HepG2 (cell line): Measurements from ENCODE around the gene PALM2AKAP2. TPM values are rescaled to one million over a fixed set of nuclear protein-coding genes. Genes with fewer than 3 reads are reported as not detected.

Source experiments
- ATAC-seq: fragments of 200-7000 bp; cut with Tn5 transposase; 3 replicates; pipeline ENCODE4 v1.9.1; 2020; ENCODE audit warnings: mild to moderate bottlenecking, moderate library complexity
- BruUV-seq: library from RNA; stranded (reverse); fragments of 400-500 nt; replicated peaks from 2 replicates; lab custom pipeline; 2021; lab: Mats Ljungman, UMichigan
- CTCF ChIA-PET: fragments of 300-600 bp; formaldehyde crosslinking; extraction: SDS; loops from one replicate; lab custom pipeline; 2021; ENCODE audit warnings: low total read pairs, inconsistent platforms, low intra/inter-chr PET ratio; lab: Yijun Ruan, JAX
- POLR2A ChIA-PET: fragments of 350-600 bp; sonication (Branson Sonifier 250); formaldehyde crosslinking; loops from one replicate; lab custom pipeline; 2020; ENCODE audit warnings: antibody characterized with exemption, inconsistent platforms; lab: Yijun Ruan, JAX
- DNase-seq: peaks from one replicate; pipeline ENCODE4 v3.0.0-alpha.2; 2015; ENCODE audit warnings: low spot score
- FAIRE-seq: peaks from 3 replicates; lab custom pipeline; 2011; peaks lifted over from hg19 to GRCh38; lab: Jason Lieb, UNC
- H2AFZ ChIP-seq: one replicate; pipeline ENCODE4 v1.6.1; 2011; ENCODE audit warnings: low read length, inconsistent platforms
- H3K27ac ChIP-seq: fragments of 300-600 bp; 3 replicates; pipeline ENCODE4 v1.8.0; 2011; ENCODE audit warnings: mixed run types, mild to moderate bottlenecking, mixed read lengths, low read length, inconsistent platforms; ENCODE audit not compliant: insufficient read depth; ENCODE audit errors: extremely low read length
- H3K27me3 ChIP-seq, 2 experiments: fragments of 200-600 bp in 1 of 2; 2 replicates in 1 of 2; 3 replicates in 1 of 2; pipeline versions ENCODE4 v1.6.0 to v1.8.0; 2011; ENCODE audit warnings: low read length in 2 of 2, mild to moderate bottlenecking in 2 of 2, moderate library complexity in 2 of 2, inconsistent platforms in 1 of 2; ENCODE audit not compliant: insufficient read depth in 2 of 2, control insufficient read depth in 1 of 2
- H3K36me3 ChIP-seq, 2 experiments: fragments of 200-600 bp in 1 of 2; replicated peaks in 1 of 2; 2 replicates in 1 of 2; 3 replicates in 1 of 2; pipeline versions ENCODE4 v1.5.1 to v1.8.0; 2011; ENCODE audit warnings: low read length in 2 of 2, inconsistent platforms in 1 of 2; ENCODE audit not compliant: insufficient read depth in 2 of 2, control insufficient read depth in 1 of 2
- H3K4me1 ChIP-seq: 2 replicates; pipeline ENCODE4 v1.5.1; 2012; ENCODE audit warnings: low read length, inconsistent platforms; ENCODE audit not compliant: insufficient read depth
- H3K4me2 ChIP-seq: 2 replicates; pipeline ENCODE4 v1.6.0; 2011; ENCODE audit warnings: low read depth, low read length, inconsistent platforms
- H3K4me3 ChIP-seq, 3 experiments: fragments of 200-600 bp in 1 of 3; sonication (generic), shearing (Covaris generic) in 1 of 3; replicated peaks in 1 of 3; 2 replicates each; pipeline ENCODE4 v1.5.1; 2011 to 2016; ENCODE audit warnings: low read length in 3 of 3, inconsistent platforms in 2 of 3, low read depth in 2 of 3, mild to moderate bottlenecking in 2 of 3, control low read depth in 1 of 3, mixed read lengths in 1 of 3; ENCODE audit not compliant: insufficient read depth in 1 of 3
- H3K79me2 ChIP-seq: one replicate; pipeline ENCODE4 v1.6.1; 2011; ENCODE audit warnings: low read length, inconsistent platforms; ENCODE audit not compliant: insufficient read depth
- H3K9ac ChIP-seq: 2 replicates; pipeline ENCODE4 v1.6.0; 2011; ENCODE audit warnings: mild to moderate bottlenecking, low read depth, low read length, inconsistent platforms; ENCODE audit not compliant: insufficient read depth
- H3K9me3 ChIP-seq: 2 replicates; pipeline ENCODE4 v1.5.1; 2012; ENCODE audit warnings: mild to moderate bottlenecking, low read length
- H4K20me1 ChIP-seq: 2 replicates; pipeline ENCODE4 v1.6.0; 2011; ENCODE audit warnings: inconsistent platforms, mild to moderate bottlenecking, low read length, moderate library complexity; ENCODE audit not compliant: insufficient read depth
- ARID4A ChIP-seq: sonication (generic); formaldehyde crosslinking; IDR thresholded peaks from 2 replicates; pipeline ENCODE4 v1.5.0; 2020; ENCODE audit warnings: mild to moderate bottlenecking, missing genetic modification reagents, borderline replicate concordance
- DPF2 ChIP-seq: sonication (generic); formaldehyde crosslinking; IDR thresholded peaks from 2 replicates; pipeline ENCODE4 v1.4.0; 2020; ENCODE audit warnings: mild to moderate bottlenecking, low read depth, missing genetic modification reagents, borderline replicate concordance
- GZF1 ChIP-seq: sonication (generic); formaldehyde crosslinking; IDR thresholded peaks from 2 replicates; pipeline ENCODE4 v1.5.1; 2020; ENCODE audit warnings: mild to moderate bottlenecking, missing genetic modification reagents
- HNRNPK ChIP-seq: fragments of 200-400 bp; formaldehyde crosslinking; IDR thresholded peaks from 2 replicates; pipeline ENCODE4 v1.6.1; 2018; ENCODE audit warnings: low read length, low read depth, moderate library complexity, mild to moderate bottlenecking; ENCODE audit not compliant: poor library complexity, severe bottlenecking
- MIER3 ChIP-seq: IDR thresholded peaks from 2 replicates; pipeline ENCODE4 v1.6.1; 2016; ENCODE audit warnings: missing compliant biosample characterization, borderline replicate concordance
- SALL2 ChIP-seq: sonication (generic); formaldehyde crosslinking; IDR thresholded peaks from 2 replicates; pipeline ENCODE4 v1.8.1; 2023; ENCODE audit warnings: mild to moderate bottlenecking, missing genetic modification reagents, inconsistent platforms
- SCMH1 ChIP-seq: sonication (generic); formaldehyde crosslinking; IDR thresholded peaks from 2 replicates; pipeline ENCODE4 v1.9.0; 2021; ENCODE audit warnings: missing genetic modification reagents, mild to moderate bottlenecking, borderline replicate concordance
- SMAD3 ChIP-seq: sonication (generic); formaldehyde crosslinking; IDR thresholded peaks from 2 replicates; pipeline ENCODE4 v1.4.0; 2020; ENCODE audit warnings: missing genetic modification reagents
- TEAD3 ChIP-seq: optimal IDR thresholded peaks from 2 replicates; pipeline ENCODE3; 2016; ENCODE audit warnings: borderline replicate concordance
- YEATS2 ChIP-seq: sonication (generic); formaldehyde crosslinking; IDR thresholded peaks from 2 replicates; pipeline ENCODE4 v1.4.0; 2020; ENCODE audit warnings: missing genetic modification reagents, borderline replicate concordance
- ZNF264 ChIP-seq: sonication (generic); formaldehyde crosslinking; IDR thresholded peaks from 2 replicates; pipeline ENCODE4 v1.4.0; 2020; ENCODE audit warnings: missing genetic modification reagents
- ZNF720 ChIP-seq: sonication (generic); formaldehyde crosslinking; IDR thresholded peaks from 2 replicates; pipeline ENCODE4 v1.4.0; 2020; ENCODE audit warnings: missing genetic modification reagents
- ZSCAN20 ChIP-seq: sonication (generic); formaldehyde crosslinking; IDR thresholded peaks from 2 replicates; pipeline ENCODE4 v1.4.0; 2020; ENCODE audit warnings: missing genetic modification reagents, mild to moderate bottlenecking, borderline replicate concordance
- whole genome bisulfite sequencing: methylation state at CpG from one replicate; pipeline ENCODE4 v1.1.6; 2017; ENCODE audit warnings: low lambda C conversion rate; 5-methylcytosine and 5-hydroxymethylcytosine counted together
- in situ Hi-C: cut with HindIII; loops from 2 replicates; pipeline ENCODE4 v1.10.0; 2017; ENCODE audit warnings: low pct_unique_long_range_greater_than_20kb; ENCODE audit not compliant: extremely low pct_ligation_motif_present
- intact Hi-C: fragments of 100-400 bp; cut with micrococcal nuclease; formaldehyde crosslinking; loops from one replicate; pipeline ENCODE4 v1.10.0; 2022; ENCODE audit not compliant: unreplicated experiment
- polyA plus RNA-seq, 8 experiments: library from polyadenylated mRNA; depleted of rRNA in 3 of 8; stranded (reverse) in 7 of 8; unstranded in 1 of 8; fragments of >200 nt; fragmentation: Illumina TruSeq in 4 of 8; extraction: Trizol in 4 of 8; gene quantifications; 2 replicates each; pipeline versions ENCODE4 v1.2.1 to v1.2.3, GENCODE V29; 2011 to 2016; ENCODE audit warnings: low read depth in 4 of 8, missing spikeins in 1 of 8, mixed read lengths in 1 of 8; ENCODE audit not compliant: insufficient read depth in 1 of 8
- total RNA-seq, 5 experiments: library from RNA; depleted of rRNA; stranded (reverse); fragments of >200 nt; fragmentation: Illumina TruSeq; extraction: Trizol; gene quantifications; 2 replicates each; pipeline ENCODE4 v1.2.3, GENCODE V29; 2016; ENCODE audit warnings: low read depth in 1 of 5

Gene PALM2AKAP2
- total and polyA plus RNA-seq, 2 of the 13 experiments (the other 11 are each of a cell fraction or from before 2014, with no cell fraction given) = 0.25 to 1.8 TPM

GRCh38 chr9:109791747-109792146, 11.7 kb downstream of the PALM2AKAP2 start:
- ATAC-seq (no peak), FAIRE-seq (no peak), DNase-seq (no peak)
- Histone ChIP-seq H2AFZ (no peak overlapping the region), H3K4me3 (no peak overlapping the region), H4K20me1 (no peaks in the 10 kb centered on the region), H3K27ac (no peak overlapping the region), H3K4me2 (no peak overlapping the region), H3K4me1 (peaks cover 14% of the 10 kb centered on the region), H3K9me3 (no peaks in the 10 kb centered on the region), H3K27me3 (no peaks in the 10 kb centered on the region), H3K9ac (no peak overlapping the region), H3K79me2 (no peaks in the 10 kb centered on the region), H3K36me3 (no peaks in the 10 kb centered on the region)
- 40% methylated on average over 1 of the region's 1 CpG for WGBS
- in situ Hi-C loops = no loop called here
- ChIA-PET POLR2A (no interaction called here), CTCF (no interaction called here)
- intact Hi-C loops = no loop called here
- BruUV-seq = no TSS peak
- TF ChIP-seq GZF1 (CRISPR knock-in tag) = no peak
- TF ChIP-seq ZNF720 (CRISPR knock-in tag) = no peak
- TF ChIP-seq TEAD3 (CRISPR knock-in tag) = no peak
- no peak for TF ChIP-seq SCMH1 (CRISPR knock-in tag)
- TF ChIP-seq DPF2 (CRISPR knock-in tag) = no peak
- TF ChIP-seq ARID4A (CRISPR knock-in tag) = no peak
- TF ChIP-seq SALL2 (CRISPR knock-in tag) = no peak
- no peak for TF ChIP-seq ZNF264 (CRISPR knock-in tag)
- no peak for TF ChIP-seq MIER3 (CRISPR knock-in tag)
- no peak for TF ChIP-seq YEATS2 (CRISPR knock-in tag)
- no peak for TF ChIP-seq HNRNPK
- no peak for TF ChIP-seq SMAD3 (CRISPR knock-in tag)
- no peak for TF ChIP-seq ZSCAN20 (CRISPR knock-in tag)
- TF ChIP-seq, all 625 proteins: peak for 0
